ENCODE measurements around the gene FOXP3.

FOXP3 gene

GRCh38 chrX:49286136-49286535 lies 21.6 kb upstream of the FOXP3 start:
- no peak overlapping the region for H3K4me3 ChIP-seq (ENCODE audit: low read depth, low read length)
- TF ChIP-seq CTCF (IDR thresholded peaks at IDR 0.05; ENCODE audit: control insufficient read depth, extremely low read depth, insufficient read depth): no peak
- DNase-seq (ENCODE audit: low read depth): no peak

- DNase-seq (ENCODE audit: low read depth): no peak
- TF ChIP-seq CTCF (IDR thresholded peaks at IDR 0.05; ENCODE audit: control insufficient read depth, extremely low read depth, insufficient read depth): no peak
Measured at GRCh38 chrX:49284212-49284611, 19.7 kb upstream of the FOXP3 start.

GRCh38 chrX:49282647-49283011 lies 18.1 kb upstream of the FOXP3 start:
- H3K4me3 ChIP-seq (ENCODE audit: low read depth, low read length): no peak overlapping the region
- no peak for DNase-seq (ENCODE audit: low read depth)
- TF ChIP-seq CTCF (IDR thresholded peaks at IDR 0.05; ENCODE audit: control insufficient read depth, extremely low read depth, insufficient read depth): no peak

More at GRCh38 chrX:49284212-49284611, 19.7 kb upstream of the FOXP3 start:
- no peak overlapping the region for H3K4me3 ChIP-seq (ENCODE audit: low read depth, low read length)

GRCh38 chrX:49278081-49278480 lies 13.6 kb upstream of the FOXP3 start:
- H3K4me3 ChIP-seq (ENCODE audit: low read depth, low read length): no peak overlapping the region
- no peak for TF ChIP-seq CTCF (IDR thresholded peaks at IDR 0.05; ENCODE audit: control insufficient read depth, extremely low read depth, insufficient read depth)
- no peak for DNase-seq (ENCODE audit: low read depth)

- TF ChIP-seq CTCF (IDR thresholded peaks at IDR 0.05; ENCODE audit: control insufficient read depth, extremely low read depth, insufficient read depth): no peak
- H3K4me3 ChIP-seq (ENCODE audit: low read depth, low read length): no peak overlapping the region
- DNase-seq (ENCODE audit: low read depth): no peak
Measured at GRCh38 chrX:49277535-49277830, 13.0 kb upstream of the FOXP3 start.

GRCh38 chrX:49276671-49277534 lies 12.4 kb upstream of the FOXP3 start:
- TF ChIP-seq CTCF (IDR thresholded peaks at IDR 0.05; ENCODE audit: control insufficient read depth, extremely low read depth, insufficient read depth): no peak
- no peak overlapping the region for H3K4me3 ChIP-seq (ENCODE audit: low read depth, low read length)
- DNase-seq (ENCODE audit: low read depth): no peak

GRCh38 chrX:49276207-49276606 lies 11.7 kb upstream of the FOXP3 start:
- TF ChIP-seq CTCF (IDR thresholded peaks at IDR 0.05; ENCODE audit: control insufficient read depth, extremely low read depth, insufficient read depth): no peak
- H3K4me3 ChIP-seq (ENCODE audit: low read depth, low read length): no peak overlapping the region
- no peak for DNase-seq (ENCODE audit: low read depth)
